ENCODE measurements around the gene TAF1B.

TAF1B gene

DNA sequence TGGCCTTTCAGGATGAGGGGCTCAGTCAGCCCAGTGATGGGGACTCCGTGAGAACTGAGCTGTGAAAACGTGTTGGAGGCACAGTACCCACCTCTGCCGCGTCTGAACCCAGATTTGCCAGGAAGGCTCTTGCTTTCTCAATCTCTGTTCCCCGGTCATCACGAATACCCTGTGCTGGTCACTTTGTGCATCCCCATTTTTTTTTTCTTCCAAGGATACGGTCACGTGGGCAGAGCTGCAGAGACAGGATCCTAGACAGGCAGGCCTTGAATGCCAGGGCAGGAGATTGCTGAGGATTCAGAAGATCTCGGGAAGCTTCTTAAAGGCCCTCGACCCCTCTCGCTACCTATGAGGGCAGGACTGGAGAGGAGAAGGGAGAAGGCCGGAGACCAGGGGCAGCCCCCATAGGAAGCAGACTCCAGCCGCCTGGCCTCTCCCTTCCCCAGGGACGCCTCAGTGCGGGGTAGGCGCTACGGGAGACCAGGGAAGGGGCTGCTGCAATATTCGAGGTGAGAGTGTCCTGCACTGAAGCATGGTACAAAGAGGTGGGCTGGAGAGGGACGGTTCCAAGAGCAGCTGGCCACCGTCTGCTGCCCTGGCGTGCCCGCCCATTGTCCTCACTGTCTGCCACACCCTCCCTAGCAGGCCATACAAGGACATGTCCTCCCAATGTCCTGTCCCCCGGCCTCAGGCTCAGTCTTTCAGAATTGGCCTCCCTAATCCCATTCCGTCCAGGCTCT, 29.0 kb upstream of the TAF1B start:
- Histone ChIP-seq H3K4me2 (ENCODE audit: low read depth, low read length, poor library complexity, severe bottlenecking) (no peak overlapping the region), H3K36me3 (ENCODE audit: low read length) (no peaks in the 10 kb centered on the region), H3K4me3 (ENCODE audit: insufficient read depth, low read length, poor library complexity, severe bottlenecking) (no peak overlapping the region), H3F3A (ENCODE audit: insufficient read depth) (no peaks in the 10 kb centered on the region), H3K9me2 (replicated peaks; ENCODE audit: insufficient read depth, low read length) (no peaks in the 10 kb centered on the region), H3K9me3 (ENCODE audit: insufficient read depth, low read length) (no peaks in the 10 kb centered on the region), H3K27me3 (ENCODE audit: low read length) (no peaks in the 10 kb centered on the region), H4K20me1 (ENCODE audit: low read depth, low read length) (no peaks in the 10 kb centered on the region), H2AFZ (ENCODE audit: low read depth, low read length, severe bottlenecking) (no peak overlapping the region), H3K9ac (ENCODE audit: low read length) (no peak overlapping the region), H3K27ac (ENCODE audit: low read depth, low read length) (no peak overlapping the region), H3K79me2 (ENCODE audit: insufficient read depth, low read length) (no peaks in the 10 kb centered on the region)
- TF ChIP-seq EZH2phosphoT487 (conservative IDR thresholded peaks at IDR 0.05; ENCODE audit: low read length) = no peak
- TF ChIP-seq, protein P1, sequence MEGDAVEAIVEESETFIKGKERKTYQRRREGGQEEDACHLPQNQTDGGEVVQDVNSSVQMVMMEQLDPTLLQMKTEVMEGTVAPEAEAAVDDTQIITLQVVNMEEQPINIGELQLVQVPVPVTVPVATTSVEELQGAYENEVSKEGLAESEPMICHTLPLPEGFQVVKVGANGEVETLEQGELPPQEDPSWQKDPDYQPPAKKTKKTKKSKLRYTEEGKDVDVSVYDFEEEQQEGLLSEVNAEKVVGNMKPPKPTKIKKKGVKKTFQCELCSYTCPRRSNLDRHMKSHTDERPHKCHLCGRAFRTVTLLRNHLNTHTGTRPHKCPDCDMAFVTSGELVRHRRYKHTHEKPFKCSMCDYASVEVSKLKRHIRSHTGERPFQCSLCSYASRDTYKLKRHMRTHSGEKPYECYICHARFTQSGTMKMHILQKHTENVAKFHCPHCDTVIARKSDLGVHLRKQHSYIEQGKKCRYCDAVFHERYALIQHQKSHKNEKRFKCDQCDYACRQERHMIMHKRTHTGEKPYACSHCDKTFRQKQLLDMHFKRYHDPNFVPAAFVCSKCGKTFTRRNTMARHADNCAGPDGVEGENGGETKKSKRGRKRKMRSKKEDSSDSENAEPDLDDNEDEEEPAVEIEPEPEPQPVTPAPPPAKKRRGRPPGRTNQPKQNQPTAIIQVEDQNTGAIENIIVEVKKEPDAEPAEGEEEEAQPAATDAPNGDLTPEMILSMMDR (IDR thresholded peaks at IDR 0.05; ENCODE audit: insufficient read depth, low read length, poor library complexity, severe bottlenecking) = no peak

DNA sequence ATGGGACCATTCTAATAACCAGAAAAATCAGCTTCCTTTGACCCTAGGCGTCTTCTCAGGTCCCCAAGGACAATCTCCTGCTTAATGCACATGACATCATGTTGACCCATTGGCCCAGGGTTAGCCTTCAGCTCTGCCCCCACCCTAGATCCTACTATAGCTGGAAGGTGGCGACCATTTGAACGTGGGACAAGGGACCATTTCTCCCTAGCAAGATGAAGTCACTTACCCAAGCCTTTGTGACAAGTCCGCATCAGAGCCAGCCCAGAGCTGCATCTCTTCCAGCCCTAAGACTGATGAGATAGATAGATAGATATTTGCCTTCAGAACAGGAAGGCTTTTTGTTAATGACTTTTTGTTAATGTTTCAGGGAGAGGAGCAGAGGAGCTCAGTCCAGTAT, 28.2 kb upstream of the TAF1B start:
- H3F3A ChIP-seq (ENCODE audit: insufficient read depth) = no peaks in the 10 kb centered on the region
- no peak overlapping the region for H3K4me3 ChIP-seq (ENCODE audit: insufficient read depth, low read length, poor library complexity, severe bottlenecking)
- no peaks in the 10 kb centered on the region for H3K36me3 ChIP-seq (ENCODE audit: low read length)
- no peaks in the 10 kb centered on the region for H3K27me3 ChIP-seq (ENCODE audit: low read length)
- H4K20me1 ChIP-seq (ENCODE audit: low read depth, low read length) = no peaks in the 10 kb centered on the region
- TF ChIP-seq EZH2phosphoT487 (conservative IDR thresholded peaks at IDR 0.05; ENCODE audit: low read length) = no peak
- TF ChIP-seq, protein P1 (IDR thresholded peaks at IDR 0.05; ENCODE audit: insufficient read depth, low read length, poor library complexity, severe bottlenecking) = no peak
- H3K4me2 ChIP-seq (ENCODE audit: low read depth, low read length, poor library complexity, severe bottlenecking) = no peak overlapping the region
- no peak overlapping the region for H2AFZ ChIP-seq (ENCODE audit: low read depth, low read length, severe bottlenecking)
- no peaks in the 10 kb centered on the region for H3K9me2 ChIP-seq (replicated peaks; ENCODE audit: insufficient read depth, low read length)
- no peaks in the 10 kb centered on the region for H3K79me2 ChIP-seq (ENCODE audit: insufficient read depth, low read length)
- no peak overlapping the region for H3K9ac ChIP-seq (ENCODE audit: low read length)
- H3K9me3 ChIP-seq (ENCODE audit: insufficient read depth, low read length) = no peaks in the 10 kb centered on the region
- no peak overlapping the region for H3K27ac ChIP-seq (ENCODE audit: low read depth, low read length)

DNA sequence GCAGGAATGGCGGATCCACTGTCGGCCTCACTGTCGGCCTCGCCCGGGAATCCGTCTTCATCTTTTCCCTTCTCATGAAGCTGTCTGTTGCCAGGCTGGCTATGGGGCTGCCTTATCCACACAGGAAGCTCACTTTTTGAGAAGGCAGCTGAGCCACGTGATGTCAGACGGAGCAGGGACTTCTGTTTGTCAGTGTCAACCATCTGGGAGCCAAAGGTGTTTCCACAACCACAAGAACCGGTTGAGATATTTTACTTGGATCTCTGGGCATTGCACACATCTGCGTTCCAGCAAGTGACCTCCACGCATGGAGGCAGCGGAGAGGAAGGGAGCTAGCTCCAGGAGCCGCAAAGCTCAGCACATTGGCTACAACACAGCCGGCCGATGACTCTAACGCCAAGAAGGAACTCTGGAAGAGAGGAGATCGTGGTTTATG, 27.4 kb upstream of the TAF1B start:
- Histone ChIP-seq H3F3A (ENCODE audit: insufficient read depth) (no peaks in the 10 kb centered on the region), H3K4me2 (ENCODE audit: low read depth, low read length, poor library complexity, severe bottlenecking) (no peak overlapping the region), H3K27ac (ENCODE audit: low read depth, low read length) (no peak overlapping the region), H3K36me3 (ENCODE audit: low read length) (no peaks in the 10 kb centered on the region), H3K79me2 (ENCODE audit: insufficient read depth, low read length) (no peaks in the 10 kb centered on the region), H3K9me2 (replicated peaks; ENCODE audit: insufficient read depth, low read length) (no peaks in the 10 kb centered on the region), H2AFZ (ENCODE audit: low read depth, low read length, severe bottlenecking) (no peak overlapping the region), H3K4me3 (ENCODE audit: insufficient read depth, low read length, poor library complexity, severe bottlenecking) (no peak overlapping the region), H4K20me1 (ENCODE audit: low read depth, low read length) (no peaks in the 10 kb centered on the region), H3K9me3 (ENCODE audit: insufficient read depth, low read length) (no peaks in the 10 kb centered on the region), H3K9ac (ENCODE audit: low read length) (no peak overlapping the region), H3K27me3 (ENCODE audit: low read length) (no peaks in the 10 kb centered on the region)
- TF ChIP-seq EZH2phosphoT487 (conservative IDR thresholded peaks at IDR 0.05; ENCODE audit: low read length) = no peak
- TF ChIP-seq, protein P1 (IDR thresholded peaks at IDR 0.05; ENCODE audit: insufficient read depth, low read length, poor library complexity, severe bottlenecking) = no peak

All from SU-DHL-6 (cell line).